H1 (cell line): ENCODE results near the gene RUFY3. TPM values are rescaled to one million over a fixed set of nuclear protein-coding genes. Genes with fewer than 3 reads are reported as not detected.

Experiments
- CTCF ChIA-PET: fragments of 300-600 bp; sonication (Branson Sonifier 250); formaldehyde crosslinking; loops from one replicate; lab custom pipeline; 2021; ENCODE audit not compliant: partially characterized antibody; lab: Charles Lee
- POLR2A ChIA-PET: fragments of 300-600 bp; sonication (Branson Sonifier 250); formaldehyde crosslinking; loops from one replicate; lab custom pipeline; 2021; ENCODE audit warnings: inconsistent platforms; ENCODE audit not compliant: partially characterized antibody; lab: Charles Lee
- DNase-seq, 2 experiments: peaks; one replicate each; pipeline versions ENCODE4 v3.0.0 to v3.0.0-alpha.2; 2010 to 2022; ENCODE audit warnings: low spot score in 2 of 2, low read depth in 1 of 2, mixed read lengths in 1 of 2
- FAIRE-seq: peaks from 2 replicates; lab custom pipeline; 2011; peaks lifted over from hg19 to GRCh38; lab: Jason Lieb, UNC
- H2AFZ ChIP-seq: 2 replicates; pipeline ENCODE4 v1.8.1; 2012; ENCODE audit warnings: low read length, inconsistent platforms
- H2AK5ac ChIP-seq: 2 replicates; pipeline ENCODE4 v1.6.1; 2013; ENCODE audit warnings: low read depth, low read length
- H2BK120ac ChIP-seq: replicated peaks from 2 replicates; pipeline ENCODE3; 2013; ENCODE audit warnings: low read depth, low read length, inconsistent platforms
- H2BK12ac ChIP-seq: 2 replicates; pipeline ENCODE4 v1.6.1; 2013; ENCODE audit warnings: low read depth, low read length
- H2BK15ac ChIP-seq: 2 replicates; pipeline ENCODE4 v1.6.1; 2013; ENCODE audit warnings: low read length
- H2BK20ac ChIP-seq: 2 replicates; pipeline ENCODE4 v1.6.1; 2013; ENCODE audit warnings: low read length
- H2BK5ac ChIP-seq: 2 replicates; pipeline ENCODE4 v1.6.1; 2013; ENCODE audit warnings: low read depth, low read length
- H3K14ac ChIP-seq: 2 replicates; pipeline ENCODE4 v1.6.1; 2013; ENCODE audit warnings: inconsistent platforms; ENCODE audit not compliant: insufficient read length
- H3K18ac ChIP-seq: 2 replicates; pipeline ENCODE4 v1.6.1; 2013; ENCODE audit warnings: low read length; ENCODE audit errors: extremely low read depth
- H3K23ac ChIP-seq: 2 replicates; pipeline ENCODE4 v1.6.1; 2013; ENCODE audit warnings: inconsistent platforms; ENCODE audit not compliant: insufficient read length
- H3K23me2 ChIP-seq: 2 replicates; pipeline ENCODE4 v1.6.1; 2013; ENCODE audit warnings: low read depth, low read length
- H3K27ac ChIP-seq: 2 replicates; pipeline ENCODE4 v1.6.1; 2011; ENCODE audit warnings: low read depth, low read length, inconsistent platforms
- H3K27me3 ChIP-seq, 4 experiments: replicated peaks in 1 of 4; 1 replicate in 1 of 4; 2 replicates in 3 of 4; pipeline versions ENCODE4 v1.6.1 to v1.8.1; 2011 to 2013; ENCODE audit warnings: low read length in 3 of 4, mild to moderate bottlenecking in 3 of 4, inconsistent platforms in 2 of 4, mixed read lengths in 2 of 4, moderate library complexity in 1 of 4; ENCODE audit not compliant: control insufficient read depth in 3 of 4, insufficient read depth in 3 of 4; ENCODE audit errors: extremely low read depth in 1 of 4
- H3K36me3 ChIP-seq, 4 experiments: 2 replicates each; pipeline versions ENCODE4 v1.6.1 to v1.8.1; 2011 to 2013; ENCODE audit warnings: mild to moderate bottlenecking in 4 of 4, low read length in 3 of 4, moderate library complexity in 2 of 4, control low read depth in 1 of 4, inconsistent platforms in 1 of 4; ENCODE audit not compliant: insufficient read depth in 4 of 4, control insufficient read depth in 2 of 4
- H3K4ac ChIP-seq: replicated peaks from 2 replicates; pipeline ENCODE3; 2013; ENCODE audit warnings: low read length, low read depth, mixed read lengths, inconsistent platforms; ENCODE audit not compliant: insufficient read length
- H3K4me1 ChIP-seq, 4 experiments: replicated peaks in 1 of 4; 1 replicate in 1 of 4; 2 replicates in 3 of 4; pipeline versions ENCODE4 v1.6.1 to v1.8.1; 2011 to 2013; ENCODE audit warnings: low read length in 3 of 4, inconsistent platforms in 2 of 4, mixed read lengths in 1 of 4; ENCODE audit not compliant: insufficient read depth in 4 of 4, control insufficient read depth in 3 of 4
- H3K4me2 ChIP-seq, 2 experiments: 2 replicates each; pipeline versions ENCODE4 v1.6.1 to v1.8.1; 2011 to 2013; ENCODE audit warnings: low read depth in 2 of 2, low read length in 2 of 2, control low read depth in 1 of 2, inconsistent platforms in 1 of 2, mild to moderate bottlenecking in 1 of 2; ENCODE audit not compliant: insufficient read depth in 1 of 2
- H3K4me3 ChIP-seq, 4 experiments: fragments of 200-600, 300-600 bp in 1 of 4; sonication (generic), shearing (Covaris generic), sonication (Bioruptor Twin) in 1 of 4; 2 replicates each; pipeline versions ENCODE4 v1.5.1 to v1.8.1; 2011 to 2016; ENCODE audit warnings: low read length in 4 of 4, low read depth in 3 of 4, control low read depth in 2 of 4, inconsistent platforms in 2 of 4, mild to moderate bottlenecking in 2 of 4, mixed read lengths in 1 of 4, moderate library complexity in 1 of 4; ENCODE audit not compliant: insufficient read depth in 2 of 4; ENCODE audit errors: extremely low read depth in 1 of 4
- H3K56ac ChIP-seq: replicated peaks from 2 replicates; pipeline ENCODE3; 2013; ENCODE audit warnings: low read depth, mild to moderate bottlenecking, mixed read lengths, low read length, inconsistent platforms; ENCODE audit not compliant: insufficient read length
- H3K79me1 ChIP-seq: 2 replicates; pipeline ENCODE4 v1.6.1; 2013; ENCODE audit warnings: low read depth, low read length, control low read depth
- H3K79me2 ChIP-seq, 2 experiments: 2 replicates each; pipeline versions ENCODE4 v1.6.1 to v1.8.1; 2012 to 2013; ENCODE audit warnings: low read length in 2 of 2, mild to moderate bottlenecking in 2 of 2, inconsistent platforms in 1 of 2; ENCODE audit not compliant: insufficient read depth in 2 of 2, control insufficient read depth in 1 of 2
- H3K9ac ChIP-seq, 4 experiments: replicated peaks in 1 of 4; 1 replicate in 1 of 4; 2 replicates in 3 of 4; pipeline versions ENCODE4 v1.6.1 to v1.8.1; 2011 to 2013; ENCODE audit warnings: low read depth in 3 of 4, low read length in 3 of 4, control low read depth in 2 of 4, mild to moderate bottlenecking in 2 of 4, moderate library complexity in 2 of 4, inconsistent platforms in 1 of 4; ENCODE audit errors: extremely low read depth in 1 of 4
- H3K9me3 ChIP-seq, 2 experiments: 2 replicates each; pipeline versions ENCODE4 v1.6.1 to v1.8.1; 2012 to 2013; ENCODE audit warnings: mild to moderate bottlenecking in 2 of 2, moderate library complexity in 2 of 2, control low read depth in 1 of 2, inconsistent platforms in 1 of 2, low read depth in 1 of 2, low read length in 1 of 2, mixed read lengths in 1 of 2; ENCODE audit not compliant: insufficient read depth in 2 of 2
- H4K20me1 ChIP-seq, 2 experiments: replicated peaks in 1 of 2; 2 replicates each; pipeline versions ENCODE3 to v1.8.1; 2011 to 2013; ENCODE audit warnings: inconsistent platforms in 2 of 2, low read length in 2 of 2, mild to moderate bottlenecking in 1 of 2; ENCODE audit not compliant: insufficient read depth in 2 of 2, control insufficient read depth in 1 of 2
- H4K5ac ChIP-seq: 2 replicates; pipeline ENCODE4 v1.6.1; 2013; ENCODE audit warnings: low read length, low read depth, mixed read lengths, inconsistent platforms; ENCODE audit not compliant: insufficient read length
- H4K8ac ChIP-seq: 2 replicates; pipeline ENCODE4 v1.8.0; 2013; ENCODE audit warnings: mild to moderate bottlenecking, moderate library complexity, low read length, inconsistent platforms; ENCODE audit not compliant: insufficient read depth; ENCODE audit errors: extremely low read depth
- H4K91ac ChIP-seq: replicated peaks from 2 replicates; pipeline ENCODE3; 2013; ENCODE audit warnings: low read length, mixed read lengths, inconsistent platforms; ENCODE audit not compliant: insufficient read length
- ASH2L ChIP-seq: fragments of 200-600, 300-600 bp; sonication (generic); IDR thresholded peaks from one replicate; pipeline ENCODE4 v1.7.1; 2017; ENCODE audit warnings: low read length
- CTBP2 ChIP-seq: IDR thresholded peaks from 2 replicates; pipeline ENCODE4 v1.7.0; 2011; ENCODE audit warnings: borderline replicate concordance, mild to moderate bottlenecking, moderate library complexity, mixed read lengths, low read length; ENCODE audit not compliant: insufficient read depth, insufficient read length
- FOSL1 ChIP-seq: IDR thresholded peaks from 2 replicates; pipeline ENCODE4 v1.6.1; 2011; ENCODE audit warnings: mild to moderate bottlenecking, low read depth, low read length, moderate library complexity; ENCODE audit not compliant: insufficient read depth
- HDAC2 ChIP-seq, 2 experiments: fragments of 300-600 bp in 1 of 2; sonication (generic) in 1 of 2; IDR thresholded peaks; 2 replicates each; pipeline ENCODE4 v1.6.1; 2011 to 2012; ENCODE audit warnings: low read depth in 2 of 2, low read length in 2 of 2, mild to moderate bottlenecking in 2 of 2, moderate library complexity in 2 of 2, borderline replicate concordance in 1 of 2, inconsistent platforms in 1 of 2
- HDAC6 ChIP-seq: IDR thresholded peaks from one replicate; pipeline ENCODE4 v1.7.1; 2012; ENCODE audit warnings: low read depth, mild to moderate bottlenecking, inconsistent platforms, low read length, moderate library complexity
- KDM1A ChIP-seq: fragments of 200-600, 300-600 bp; sonication (generic); IDR thresholded peaks from 2 replicates; pipeline ENCODE4 v1.7.1; 2016; ENCODE audit warnings: mild to moderate bottlenecking, low read length, borderline replicate concordance
- KDM5A ChIP-seq: fragments of 200-600 bp; IDR thresholded peaks from 2 replicates; pipeline ENCODE4 v1.7.1; 2012; ENCODE audit warnings: mild to moderate bottlenecking, low read length, inconsistent platforms, mixed read lengths
- NANOG ChIP-seq: IDR thresholded peaks from 2 replicates; pipeline ENCODE4 v1.6.1; 2011; ENCODE audit warnings: low read length, low read depth, mild to moderate bottlenecking, inconsistent platforms; ENCODE audit not compliant: insufficient read depth, poor library complexity, severe bottlenecking
- RBBP5 ChIP-seq: IDR thresholded peaks from 2 replicates; pipeline ENCODE4 v1.7.1; 2012; ENCODE audit warnings: low read depth, mild to moderate bottlenecking, inconsistent platforms, low read length, moderate library complexity, borderline replicate concordance
- RXRA ChIP-seq: IDR thresholded peaks from 2 replicates; pipeline ENCODE4 v1.6.1; 2011; ENCODE audit warnings: low read depth, mild to moderate bottlenecking, low read length, moderate library complexity; ENCODE audit not compliant: insufficient read depth
- SIX5 ChIP-seq: IDR thresholded peaks from 2 replicates; pipeline ENCODE4 v1.6.1; 2011; ENCODE audit warnings: mild to moderate bottlenecking, low read depth, low read length
- SP2 ChIP-seq: IDR thresholded peaks from 2 replicates; pipeline ENCODE4 v1.6.1; 2012; ENCODE audit warnings: mild to moderate bottlenecking, low read length, inconsistent platforms
- WGBS, 2 experiments: shearing (Covaris generic) in 1 of 2; methylation state at CpG; one replicate each; pipeline versions ENCODE4 v1.1.6 to v1.1.7; 2013 to 2015; ENCODE audit warnings: low lambda C conversion rate in 2 of 2, mixed read lengths in 2 of 2, inconsistent platforms in 1 of 2, low coverage in 1 of 2, missing lambda C conversion rate in 1 of 2; ENCODE audit not compliant: insufficient replicate concordance in 2 of 2, insufficient coverage in 1 of 2, insufficient read length in 1 of 2; ENCODE audit errors: extremely low coverage in 1 of 2, missing lambda C conversion rate in 1 of 2; 5-methylcytosine and 5-hydroxymethylcytosine counted together
- polyA plus RNA-seq, 7 experiments: library from polyadenylated mRNA; depleted of rRNA in 3 of 7; stranded (reverse) in 5 of 7; unstranded in 2 of 7; fragments of >200 nt in 5 of 7; fragments of 200-250 nt in 2 of 7; gene quantifications; 1 replicate in 5 of 7; 2 replicates in 1 of 7; 4 replicates in 1 of 7; pipeline versions ENCODE4 v1.2.1 to v1.2.3, GENCODE V29; 2011 to 2013; ENCODE audit warnings: missing spikeins in 2 of 7, mixed read lengths in 2 of 7
- total RNA-seq: library from RNA; stranded (reverse); fragmentation: NEBNext Ultra II Directional; extraction: Animal tissue kit (Norgen Biotek cat#: 25700); gene quantifications from 2 replicates; pipeline ENCODE4 v1.2.1, GENCODE V29; 2021
- TF ChIP-seq, protein P1 (sequence below): IDR thresholded peaks from 2 replicates; pipeline ENCODE4 v1.6.1; 2012; ENCODE audit warnings: inconsistent platforms

The RUFY3 gene
- total and polyA plus RNA-seq, 2 of the 8 experiments (the other 6 are each of a cell fraction or from before 2014, with no cell fraction given), result 7.8 to 33.1 TPM

DNA sequence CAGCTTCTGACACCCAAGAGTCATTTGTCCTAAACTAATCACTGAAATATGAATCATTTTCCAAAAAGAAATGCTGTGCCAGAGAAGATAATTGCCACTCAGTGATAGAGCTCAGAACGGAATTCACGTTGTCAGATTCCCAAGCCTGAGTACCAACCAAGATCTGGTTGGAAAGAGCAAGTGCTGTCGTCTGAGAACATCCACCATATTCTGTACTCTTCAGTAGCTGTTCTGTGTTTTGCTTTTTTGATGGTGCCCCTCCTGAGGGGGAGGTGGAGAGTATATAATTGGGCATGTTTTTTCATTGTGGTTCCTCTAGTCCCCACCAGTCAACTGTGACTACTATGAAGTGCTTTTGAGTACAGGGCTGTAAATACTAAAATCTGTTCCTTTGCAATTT, 13.2 kb downstream of the RUFY3 start:
- Histone ChIP-seq H3K27ac (no peak overlapping the region), H2AK5ac (no peak overlapping the region), H3K4ac (no peak overlapping the region), H3K9me3 (no peaks in the 10 kb centered on the region), H2BK15ac (no peak overlapping the region), H2BK20ac (no peak overlapping the region), H2BK12ac (no peak overlapping the region), H4K20me1 (no peaks in the 10 kb centered on the region), H3K36me3 (no peaks in the 10 kb centered on the region), H2BK120ac (no peak overlapping the region), H2AFZ (no peak overlapping the region), H3K9ac (no peak overlapping the region), H3K4me3 (no peak overlapping the region), H3K79me1 (no peaks in the 10 kb centered on the region), H4K91ac (no peak overlapping the region), H3K23me2 (no peaks in the 10 kb centered on the region), H2BK5ac (no peak overlapping the region), H3K23ac (no peak overlapping the region), H3K56ac (no peak overlapping the region), H4K5ac (no peak overlapping the region), H3K27me3 (no peaks in the 10 kb centered on the region), H4K8ac (no peak overlapping the region), H3K79me2 (no peaks in the 10 kb centered on the region), H3K4me1 (peaks cover 0 to 5% (median 0%) of the 10 kb centered on the region in 4 experiments; a peak in 2 of 7 replicates), H3K18ac (no peak overlapping the region), H3K4me2 (no peak overlapping the region), H3K14ac (no peak overlapping the region)
- POLR2A ChIA-PET, result interaction anchor here (1.1 to 1.9 kb wide), 2 partner anchors 9 to 13 kb away, joined by 3 to 5 read pairs; no protein-coding TSS in a partner anchor
- 89% methylated on average over 3 of the region's 3 CpGs; no CpG with 5 or more reads in 1 of the 2 experiments for WGBS, 2 experiments
- no peak for FAIRE-seq
- CTCF ChIA-PET, result interaction anchor here (0.7 to 5.3 kb wide), 19 partner anchors 9 to 275 kb away, joined by 3 to 32 read pairs (median 4); partner anchors contain the start of gene RUFY3
- DNase-seq, result no peak
- no peak for TF ChIP-seq KDM1A
- no peak for TF ChIP-seq KDM5A
- no peak for TF ChIP-seq HDAC6
- TF ChIP-seq ASH2L, result no peak
- TF ChIP-seq, protein P1, sequence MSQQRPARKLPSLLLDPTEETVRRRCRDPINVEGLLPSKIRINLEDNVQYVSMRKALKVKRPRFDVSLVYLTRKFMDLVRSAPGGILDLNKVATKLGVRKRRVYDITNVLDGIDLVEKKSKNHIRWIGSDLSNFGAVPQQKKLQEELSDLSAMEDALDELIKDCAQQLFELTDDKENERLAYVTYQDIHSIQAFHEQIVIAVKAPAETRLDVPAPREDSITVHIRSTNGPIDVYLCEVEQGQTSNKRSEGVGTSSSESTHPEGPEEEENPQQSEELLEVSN, result no peak
- no peak for TF ChIP-seq SIX5
- TF ChIP-seq HDAC2 (IDR thresholded peaks at IDR 0.05; ENCODE audit: borderline replicate concordance in 1 of 2, low read depth in 2 of 2, low read length in 2 of 2), result no peak
- no peak for TF ChIP-seq SP2
- no peak for TF ChIP-seq FOSL1
- TF ChIP-seq RBBP5, result no peak
- TF ChIP-seq CTBP2, result no peak
- TF ChIP-seq RXRA, result no peak
- TF ChIP-seq NANOG, result no peak
